ENCODE measurements around the gene TSR3.

The TSR3 gene

GRCh38 chr16:1377406-1378010 lies 25.8 kb upstream of the TSR3 start:
- no peak for DNase-seq

- DNase-seq: no peak
Measured at GRCh38 chr16:1375741-1376410, 24.2 kb upstream of the TSR3 start.

- no peak for DNase-seq
Measured at GRCh38 chr16:1375298-1375640, 23.6 kb upstream of the TSR3 start.

GRCh38 chr16:1374418-1375297 lies 23.0 kb upstream of the TSR3 start:
- DNase-seq: no peak

- DNase-seq: no peak
Measured at GRCh38 chr16:1372292-1372950, 20.7 kb upstream of the TSR3 start.

- DNase-seq: no peak
Measured at GRCh38 chr16:1371054-1371978, 19.6 kb upstream of the TSR3 start.

- no peak for DNase-seq
Measured at GRCh38 chr16:1367486-1368174, 16.0 kb upstream of the TSR3 start.

GRCh38 chr16:1366712-1367299 lies 15.1 kb upstream of the TSR3 start:
- no peak for DNase-seq

GRCh38 chr16:1366060-1366711 lies 14.5 kb upstream of the TSR3 start:
- no peak for DNase-seq

- no peak for DNase-seq
Measured at GRCh38 chr16:1364510-1364909, 12.8 kb upstream of the TSR3 start.

GRCh38 chr16:1363501-1364041 lies 11.9 kb upstream of the TSR3 start:
- no peak for DNase-seq

GRCh38 chr16:1362807-1363206 lies 11.1 kb upstream of the TSR3 start:
- DNase-seq: no peak

GRCh38 chr16:1361685-1362360 lies 10.1 kb upstream of the TSR3 start:
- no peak for DNase-seq

GRCh38 chr16:1357906-1358566 lies 6.4 kb upstream of the TSR3 start:
- DNase-seq: no peak

- no peak for DNase-seq
Measured at GRCh38 chr16:1356061-1356900, 4.6 kb upstream of the TSR3 start.

- DNase-seq: no peak
Measured at GRCh38 chr16:1355591-1355990, 3.9 kb upstream of the TSR3 start.

- no peak for DNase-seq
Measured at GRCh38 chr16:1354815-1355540, 3.3 kb upstream of the TSR3 start.

- no peak for DNase-seq
Measured at GRCh38 chr16:1351215-1351581, 480 bp downstream of the TSR3 start.
